Activated CD8-positive, alpha-beta memory T cell treated with anti-CD3 and anti-CD28 coated beads, Interleukin-2, amount 50 U/mL, for 1 hour (primary cell): ENCODE data around the gene ZNF362.

ENCODE experiments used
- DNase-seq: peaks from one replicate; pipeline ENCODE4 v3.0.0-alpha.2; 2020; ENCODE audit errors: extremely low read depth

The ZNF362 gene

DNA sequence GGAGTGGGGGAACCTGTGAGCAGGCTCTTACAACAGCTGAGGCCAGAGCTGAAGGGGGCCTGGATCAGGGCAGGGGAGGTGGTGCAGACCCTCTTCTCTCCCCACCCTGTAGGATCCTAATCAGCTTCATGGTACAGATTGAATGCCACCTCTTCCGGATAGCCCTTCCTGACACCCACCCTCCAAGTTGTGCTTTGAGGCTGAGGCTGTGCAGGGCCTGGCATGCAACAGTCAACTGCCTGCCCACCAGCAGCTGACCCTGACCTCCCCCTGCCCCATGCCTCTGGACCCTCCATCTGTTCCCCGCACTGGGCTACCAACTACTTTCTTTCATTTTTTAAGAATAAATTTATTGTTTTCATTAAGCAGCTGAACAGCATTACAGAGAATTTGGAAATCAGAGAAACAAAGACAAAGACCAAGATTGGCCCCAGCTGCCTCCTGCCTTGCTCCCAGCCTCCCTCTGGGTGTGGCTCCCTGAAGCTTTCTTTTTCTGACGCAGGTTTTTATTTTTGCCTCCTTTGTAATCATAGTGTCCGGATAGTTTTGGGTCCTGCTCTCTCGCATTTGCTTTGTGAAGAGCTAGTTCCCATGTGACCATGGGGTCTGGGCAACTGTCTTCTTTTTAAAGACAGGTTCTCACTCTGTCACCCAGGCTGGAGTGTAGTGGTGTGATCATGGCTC is 12.8 kb downstream of the ZNF362 start:
- no peak for DNase-seq

GRCh38 chr1:33269621-33270020 is 13.3 kb downstream of the ZNF362 start:
- DNase-seq = no peak

DNA sequence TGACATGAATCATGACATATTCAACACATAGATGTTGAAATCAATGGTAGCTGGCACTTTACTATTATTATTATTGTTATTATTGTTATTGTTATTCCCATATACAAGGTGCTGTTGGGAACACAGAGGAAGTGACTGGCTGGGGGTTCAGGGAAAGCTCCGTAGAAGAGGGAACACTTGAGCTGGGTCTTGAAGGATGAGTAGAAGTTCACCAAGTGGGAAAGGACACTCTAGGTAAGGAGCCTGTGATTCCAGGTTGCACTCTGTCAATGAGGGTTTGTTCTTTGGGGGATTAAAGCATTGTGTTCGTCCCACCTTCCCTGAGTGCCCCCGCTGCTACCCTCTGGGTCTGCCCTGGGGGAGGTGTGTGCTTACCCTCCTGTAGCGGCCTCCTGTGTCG is 14.1 kb downstream of the ZNF362 start:
- no peak for DNase-seq

GRCh38 chr1:33270808-33271465 is 14.6 kb downstream of the ZNF362 start:
- DNase-seq = no peak

DNA sequence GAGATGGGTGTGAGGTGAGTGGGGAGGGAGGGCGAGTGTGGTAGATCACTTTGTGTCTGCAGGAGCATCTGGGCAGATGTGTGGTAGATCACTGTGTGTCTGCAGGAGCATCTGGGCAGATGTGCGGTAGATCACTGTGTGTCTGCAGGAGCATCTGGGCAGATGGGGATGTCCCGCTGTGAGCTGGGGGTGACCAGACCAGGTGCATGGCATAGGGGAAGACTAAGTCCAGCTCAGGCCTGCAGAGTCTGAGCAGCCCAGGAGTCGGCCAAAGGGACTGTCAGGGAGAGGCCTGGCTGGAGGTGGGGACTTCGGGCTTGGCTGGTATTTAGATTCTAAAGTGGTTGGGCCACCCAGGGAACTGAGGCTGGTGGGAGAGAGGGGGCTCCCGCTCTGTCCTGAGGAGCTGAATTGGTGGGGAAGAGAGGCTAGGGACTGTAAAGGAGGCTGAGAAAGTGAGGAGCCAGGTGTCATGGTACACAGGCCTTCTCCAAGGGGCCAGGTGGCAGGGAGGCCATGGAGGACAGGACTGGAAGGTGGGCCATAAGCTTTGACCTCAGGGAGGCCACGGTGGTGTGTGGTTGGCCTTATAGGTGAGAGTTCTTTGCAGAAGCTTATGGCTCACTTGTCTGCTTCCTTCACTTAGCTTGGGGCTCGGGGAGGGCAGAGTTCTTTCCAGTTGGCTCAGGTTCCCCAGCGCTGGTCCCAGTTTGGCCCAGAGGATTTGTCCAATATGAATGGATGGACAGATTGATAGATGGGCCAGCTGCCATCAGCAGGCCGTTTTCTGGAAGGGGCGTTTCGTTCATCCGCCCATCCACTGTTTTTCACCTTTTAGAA is 15.6 kb downstream of the ZNF362 start:
- no peak for DNase-seq

DNA sequence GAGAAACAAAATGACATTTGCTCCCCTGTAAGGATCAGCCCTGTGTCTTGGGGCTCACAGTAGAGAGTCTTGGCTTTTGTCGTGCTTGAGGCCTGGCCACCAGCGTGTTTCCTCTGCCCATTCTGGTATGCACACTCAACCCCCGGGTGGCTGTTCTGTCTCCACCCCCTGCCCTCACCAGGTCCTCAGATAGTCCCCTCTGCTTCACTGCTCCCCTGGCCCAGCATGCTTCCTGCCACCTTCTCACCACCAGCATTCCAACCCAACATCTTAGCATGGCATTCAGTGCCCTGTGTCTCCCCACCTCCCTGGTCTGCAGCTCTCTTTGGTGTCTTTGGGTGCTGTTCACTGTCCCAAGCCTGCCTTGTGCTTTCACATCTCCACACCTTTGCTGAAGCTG is 16.2 kb downstream of the ZNF362 start:
- no peak for DNase-seq

DNA sequence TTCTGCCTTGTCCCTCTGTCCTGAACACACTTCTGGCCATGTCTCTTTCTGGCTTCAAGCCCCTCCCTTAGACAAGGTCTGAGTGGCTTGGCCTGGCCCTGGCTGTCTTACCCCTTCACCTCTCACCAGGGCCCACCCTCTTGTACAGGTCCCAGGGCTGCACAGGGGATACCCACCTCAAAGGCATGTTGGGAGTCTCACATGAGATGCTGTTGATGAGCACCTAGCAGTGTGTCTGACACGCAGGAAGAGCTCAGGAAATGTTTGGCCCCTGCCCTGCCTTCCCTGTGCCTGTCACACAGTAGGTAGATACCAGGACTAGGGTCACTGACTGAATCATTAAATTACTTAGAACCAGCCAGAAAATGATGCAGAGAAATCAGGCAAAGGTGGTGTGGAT is 16.6 kb downstream of the ZNF362 start:
- DNase-seq = no peak

DNA sequence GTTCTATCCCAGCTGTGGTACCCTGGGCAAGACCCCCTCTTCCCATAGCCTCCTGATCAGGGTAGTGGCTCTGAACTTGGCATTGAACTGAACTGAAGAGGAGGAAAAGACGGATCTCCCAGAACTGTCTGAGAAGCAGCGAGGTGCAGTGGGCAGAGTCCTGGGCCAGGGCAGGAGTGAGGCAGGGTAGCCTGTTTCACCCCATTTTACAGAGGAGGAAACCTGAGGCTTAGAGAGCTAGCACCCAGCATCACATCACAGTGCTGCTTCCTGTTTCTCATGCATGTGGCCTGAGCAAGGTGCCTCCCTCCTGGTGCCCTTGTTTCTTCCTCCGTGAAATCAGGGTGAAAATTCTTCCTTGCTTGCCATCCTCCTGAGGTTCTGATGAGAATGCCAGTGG is 17.1 kb downstream of the ZNF362 start:
- DNase-seq = no peak

DNA sequence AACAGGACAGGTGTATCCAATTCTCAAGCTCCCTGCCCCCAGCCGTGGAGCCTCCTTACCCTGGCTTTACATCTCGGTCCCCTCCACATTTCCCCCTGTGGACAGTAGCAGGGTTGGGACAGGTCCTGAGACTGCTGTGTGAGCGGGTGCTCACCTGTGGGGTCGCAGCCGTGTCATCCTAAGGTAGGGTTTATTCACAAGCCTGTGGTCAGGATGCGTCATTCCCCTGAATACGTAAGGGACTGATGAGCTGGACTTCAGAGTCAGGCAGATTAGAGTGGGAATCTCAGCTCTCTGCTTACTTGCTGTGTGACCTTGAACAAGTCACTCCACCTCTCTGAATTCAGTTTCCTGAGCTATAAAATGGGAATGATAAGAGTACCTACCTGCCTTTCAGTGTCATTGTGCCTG is 17.7 kb downstream of the ZNF362 start:
- DNase-seq = no peak

DNA sequence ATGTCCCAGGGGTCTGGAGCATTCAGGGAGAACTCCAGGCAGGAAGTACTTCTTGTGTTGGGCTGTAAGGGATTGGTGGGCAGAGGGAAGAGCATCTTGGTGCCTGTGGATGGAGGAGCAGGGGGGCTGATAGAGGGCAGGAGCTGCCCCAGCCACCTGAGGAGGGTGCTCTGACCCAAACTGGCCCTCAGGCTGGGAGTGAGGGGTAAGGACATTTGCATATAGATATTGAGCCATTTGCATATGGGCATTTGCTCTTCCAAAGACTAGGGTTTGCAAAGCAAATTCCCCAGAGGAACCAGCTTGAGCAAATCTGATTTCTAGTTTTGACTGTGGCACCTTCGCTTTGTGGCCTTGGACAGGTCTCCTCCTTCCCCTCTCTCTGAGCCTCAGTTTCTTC is 18.2 kb downstream of the ZNF362 start:
- no peak for DNase-seq

DNA sequence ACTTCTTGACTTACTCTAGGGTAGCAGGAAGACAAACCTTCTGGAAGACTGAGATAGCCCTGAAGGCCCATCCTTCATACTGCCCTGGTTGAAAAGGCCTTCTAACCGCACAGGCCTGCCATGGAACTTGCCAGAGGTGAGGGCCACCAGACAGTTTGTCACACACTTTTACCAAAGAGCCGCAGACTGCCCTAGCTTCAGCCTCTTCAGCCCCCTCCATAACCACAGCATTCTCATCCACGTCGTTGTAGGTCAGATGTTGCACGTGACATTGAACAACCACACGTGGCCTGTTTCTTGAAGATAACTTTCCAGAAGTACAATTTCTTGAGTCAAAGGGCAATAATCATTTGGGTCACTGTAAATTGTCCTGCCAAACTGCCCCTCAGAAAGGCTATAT is 18.9 kb downstream of the ZNF362 start:
- no peak for DNase-seq

- no peak for DNase-seq
Measured at GRCh38 chr1:33275706-33276572, 19.6 kb downstream of the ZNF362 start.

- no peak for DNase-seq
Measured at GRCh38 chr1:33276573-33277298, 20.4 kb downstream of the ZNF362 start.

- DNase-seq = no peak
Measured at GRCh38 chr1:33277488-33278084, 21.3 kb downstream of the ZNF362 start.

DNA sequence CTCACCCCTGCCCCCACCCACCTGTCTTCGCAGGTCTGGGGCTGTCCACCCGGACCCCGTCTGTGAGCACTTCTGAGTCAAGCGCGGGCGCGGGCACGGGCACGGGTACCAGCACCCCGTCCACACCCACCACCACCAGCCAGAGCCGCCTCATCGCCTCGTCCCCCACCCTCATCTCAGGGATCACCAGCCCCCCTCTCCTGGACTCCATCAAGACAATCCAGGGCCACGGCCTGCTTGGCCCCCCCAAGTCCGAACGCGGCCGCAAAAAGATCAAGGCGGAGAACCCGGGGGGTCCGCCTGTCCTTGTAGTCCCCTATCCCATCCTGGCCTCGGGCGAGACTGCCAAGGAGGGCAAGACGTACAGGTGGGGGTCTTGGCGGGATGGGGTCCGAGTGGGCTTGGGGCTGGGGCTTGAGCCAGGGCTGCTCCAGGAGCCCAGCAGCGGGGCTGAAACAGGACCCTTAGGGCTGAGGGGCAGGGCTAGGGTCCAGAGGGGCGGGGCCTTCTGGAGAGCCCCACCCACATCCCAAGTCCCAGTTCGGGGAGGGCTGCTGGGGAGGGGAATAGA is 23.9 kb downstream of the ZNF362 start:
- DNase-seq = no peak

- no peak for DNase-seq
Measured at GRCh38 chr1:33281554-33282303, 25.4 kb downstream of the ZNF362 start.

DNA sequence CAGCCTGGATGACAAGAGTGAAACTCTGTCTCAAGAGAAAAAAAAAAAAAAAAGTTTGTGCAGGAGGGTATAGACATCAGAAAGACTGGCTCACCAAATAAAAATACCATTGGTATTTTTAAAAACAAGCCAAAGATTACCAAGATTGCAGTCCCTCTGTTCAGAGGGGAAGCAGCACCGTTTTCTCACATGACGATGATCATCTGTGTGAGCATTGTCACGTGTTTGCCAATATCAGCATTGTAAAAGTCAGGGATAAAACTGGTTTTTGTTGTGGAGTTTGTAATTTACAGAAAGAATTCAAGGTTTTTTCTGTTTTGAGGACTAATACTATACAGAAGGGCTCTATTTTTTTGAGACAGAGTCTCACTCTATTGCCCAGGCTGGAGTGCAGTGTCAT is 26.5 kb downstream of the ZNF362 start:
- DNase-seq = no peak

DNA sequence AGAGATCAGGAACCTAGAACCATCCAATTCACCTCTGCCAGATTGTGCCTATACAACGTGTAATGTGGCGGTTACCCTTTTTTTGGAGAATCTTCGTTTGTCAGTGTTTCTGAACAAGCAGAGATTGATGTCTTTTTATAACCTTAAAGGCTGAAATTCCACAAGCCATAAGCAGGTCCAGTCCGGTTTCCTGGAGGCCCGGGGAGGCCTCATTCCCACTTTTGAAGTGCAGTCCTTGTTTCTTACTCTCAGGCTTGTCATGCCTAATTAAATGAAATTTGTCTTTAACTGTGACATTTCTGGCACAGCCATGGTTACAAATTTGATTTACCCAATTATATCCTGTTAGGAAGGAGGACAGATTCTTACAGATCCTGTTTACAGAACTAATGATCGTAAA is 27.8 kb downstream of the ZNF362 start:
- no peak for DNase-seq

- no peak for DNase-seq
Measured at GRCh38 chr1:33286451-33287185, 30.3 kb downstream of the ZNF362 start.
